ENCODE results near the gene CYFIP1. TPM values are rescaled to one million over a fixed set of nuclear protein-coding genes. Genes with fewer than 3 reads are reported as not detected.

CYFIP1 gene
- total and polyA plus RNA-seq, 9 of the 15 experiments (the other 6 are each of a cell fraction or from before 2014, with no cell fraction given) = 3.8 to 59.8 (median 28.3) TPM

DNA sequence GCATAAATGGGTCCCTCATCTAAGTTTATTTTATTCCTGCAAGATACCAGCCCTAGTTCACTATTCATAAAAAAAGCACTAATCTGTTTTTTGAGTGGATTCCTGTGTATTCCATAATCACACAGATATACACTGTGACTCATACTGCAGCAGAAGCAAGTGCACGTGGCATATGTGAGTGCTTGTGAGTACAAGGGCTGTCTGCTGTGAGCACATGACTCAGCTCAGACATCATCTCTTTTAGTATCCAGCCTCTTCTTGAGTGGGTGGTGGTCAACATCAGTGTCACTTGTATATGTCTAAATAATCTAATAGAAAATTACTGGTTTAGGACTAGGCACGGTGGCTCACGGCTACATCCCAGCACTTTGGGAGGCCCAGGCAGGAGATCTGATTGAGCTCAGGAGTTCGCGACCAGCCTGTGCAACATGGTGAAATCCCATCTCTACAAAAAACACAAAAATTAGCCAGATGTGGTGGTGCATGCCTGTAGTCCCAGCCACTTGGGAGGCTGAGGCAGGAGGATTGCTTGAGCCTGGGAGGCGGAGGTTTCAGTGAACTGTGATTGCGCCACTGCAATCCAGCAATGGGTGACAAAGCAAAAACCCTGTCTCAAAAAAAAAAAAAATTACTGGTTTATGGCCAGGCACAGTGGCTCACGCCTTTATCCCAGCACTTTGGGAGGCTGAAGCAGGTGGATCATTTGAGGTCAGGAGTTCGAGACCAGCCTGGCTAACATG is 91.9 kb downstream of the CYFIP1 start (continued):
- TF ChIP-seq CHCHD3 (CRISPR knock-in tag; IDR thresholded peaks at IDR 0.05) (no peak), ZNF263 (CRISPR knock-in tag; IDR thresholded peaks at IDR 0.05; ENCODE audit: borderline replicate concordance) (no peak), MXD1 (CRISPR knock-in tag; IDR thresholded peaks at IDR 0.05; ENCODE audit: borderline replicate concordance, poor library complexity, severe bottlenecking) (no peak), IRF2 (CRISPR knock-in tag; IDR thresholded peaks at IDR 0.05) (no peak), EHMT2 (IDR thresholded peaks at IDR 0.05) (no peak), ZBTB11 (CRISPR knock-in tag; IDR thresholded peaks at IDR 0.05) (no peak), NEUROD1 (IDR thresholded peaks at IDR 0.05; ENCODE audit: borderline replicate concordance, low read depth, low read length, partially characterized antibody) (no peak), BRD4 (IDR thresholded peaks at IDR 0.05) (no peak), ZNF3 (CRISPR knock-in tag; IDR thresholded peaks at IDR 0.05) (no peak), KDM2B (CRISPR knock-in tag; IDR thresholded peaks at IDR 0.05) (no peak), MEF2A (IDR thresholded peaks at IDR 0.05; ENCODE audit: control insufficient read depth, low read depth, low read length) (peak; percentile 65), ZNF311 (CRISPR knock-in tag; IDR thresholded peaks at IDR 0.05) (no peak), FOS (IDR thresholded peaks at IDR 0.05; ENCODE audit: extremely low read depth, insufficient read length) (peak; percentile 33), CBX3 (IDR thresholded peaks at IDR 0.05; ENCODE audit: borderline replicate concordance in 1 of 2, low read length in 2 of 2) (no peak), ZNF384 (IDR thresholded peaks at IDR 0.05; ENCODE audit: low read depth, low read length) (peak; percentile 28; the same call in 1 of the 2 replicates), ZSCAN32 (CRISPR knock-in tag; IDR thresholded peaks at IDR 0.05) (no peak), ZNF12 (CRISPR knock-in tag; IDR thresholded peaks at IDR 0.05) (no peak), NCOA4 (IDR thresholded peaks at IDR 0.05; ENCODE audit: partially characterized antibody) (no peak), ZNF431 (CRISPR knock-in tag; IDR thresholded peaks at IDR 0.05) (no peak), KLF6 (CRISPR knock-in tag; IDR thresholded peaks at IDR 0.05; ENCODE audit: borderline replicate concordance) (no peak), ZNF764 (CRISPR knock-in tag; IDR thresholded peaks at IDR 0.05; ENCODE audit: low read depth) (no peak)
- TF ChIP-seq, protein P1, sequence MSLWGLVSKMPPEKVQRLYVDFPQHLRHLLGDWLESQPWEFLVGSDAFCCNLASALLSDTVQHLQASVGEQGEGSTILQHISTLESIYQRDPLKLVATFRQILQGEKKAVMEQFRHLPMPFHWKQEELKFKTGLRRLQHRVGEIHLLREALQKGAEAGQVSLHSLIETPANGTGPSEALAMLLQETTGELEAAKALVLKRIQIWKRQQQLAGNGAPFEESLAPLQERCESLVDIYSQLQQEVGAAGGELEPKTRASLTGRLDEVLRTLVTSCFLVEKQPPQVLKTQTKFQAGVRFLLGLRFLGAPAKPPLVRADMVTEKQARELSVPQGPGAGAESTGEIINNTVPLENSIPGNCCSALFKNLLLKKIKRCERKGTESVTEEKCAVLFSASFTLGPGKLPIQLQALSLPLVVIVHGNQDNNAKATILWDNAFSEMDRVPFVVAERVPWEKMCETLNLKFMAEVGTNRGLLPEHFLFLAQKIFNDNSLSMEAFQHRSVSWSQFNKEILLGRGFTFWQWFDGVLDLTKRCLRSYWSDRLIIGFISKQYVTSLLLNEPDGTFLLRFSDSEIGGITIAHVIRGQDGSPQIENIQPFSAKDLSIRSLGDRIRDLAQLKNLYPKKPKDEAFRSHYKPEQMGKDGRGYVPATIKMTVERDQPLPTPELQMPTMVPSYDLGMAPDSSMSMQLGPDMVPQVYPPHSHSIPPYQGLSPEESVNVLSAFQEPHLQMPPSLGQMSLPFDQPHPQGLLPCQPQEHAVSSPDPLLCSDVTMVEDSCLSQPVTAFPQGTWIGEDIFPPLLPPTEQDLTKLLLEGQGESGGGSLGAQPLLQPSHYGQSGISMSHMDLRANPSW (CRISPR knock-in tag; IDR thresholded peaks at IDR 0.05) = no peak

Data from K562 (cell line).